LNCaP clone FGC (cell line): ENCODE results near the gene VAMP4.

ENCODE experiments used
- DNase-seq: peaks from one replicate; pipeline ENCODE4 v3.0.0-alpha.2; 2011; ENCODE audit warnings: low read depth
- H3K4me3 ChIP-seq: 2 replicates; pipeline ENCODE4 v1.5.1; 2011; ENCODE audit warnings: mild to moderate bottlenecking, low read depth, low read length, control low read depth
- CTCF ChIP-seq: IDR thresholded peaks from 2 replicates; pipeline ENCODE4 v1.5.1; 2012; ENCODE audit warnings: mild to moderate bottlenecking; ENCODE audit not compliant: control insufficient read depth, insufficient read depth; ENCODE audit errors: extremely low read depth

The VAMP4 gene

GRCh38 chr1:171769171-171769570, 27.3 kb upstream of the VAMP4 start:
- no peak for DNase-seq
- H3K4me3 ChIP-seq = no peak overlapping the region
- TF ChIP-seq CTCF = no peak

DNA sequence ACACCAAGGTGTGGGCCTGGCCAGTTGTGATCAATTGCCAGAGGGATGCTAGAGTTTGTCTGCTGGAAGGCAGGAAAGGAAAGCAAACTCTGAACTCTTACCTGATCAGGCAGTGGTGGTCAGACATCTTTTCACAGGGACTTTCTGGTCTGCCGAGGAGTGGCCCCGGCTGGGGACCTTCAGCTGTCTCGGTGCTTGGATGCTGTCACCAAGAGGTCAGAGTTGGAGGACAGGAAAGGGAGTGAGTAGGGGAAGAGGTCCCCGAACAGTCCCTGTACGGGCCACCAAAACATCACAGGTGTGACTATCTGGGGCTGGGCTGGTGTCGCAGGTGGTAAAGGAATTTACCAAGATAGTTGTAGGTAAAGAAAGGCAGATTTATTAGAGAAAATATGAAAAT, 21.9 kb upstream of the VAMP4 start:
- no peak for DNase-seq
- no peak for TF ChIP-seq CTCF
- H3K4me3 ChIP-seq = no peak overlapping the region

DNA sequence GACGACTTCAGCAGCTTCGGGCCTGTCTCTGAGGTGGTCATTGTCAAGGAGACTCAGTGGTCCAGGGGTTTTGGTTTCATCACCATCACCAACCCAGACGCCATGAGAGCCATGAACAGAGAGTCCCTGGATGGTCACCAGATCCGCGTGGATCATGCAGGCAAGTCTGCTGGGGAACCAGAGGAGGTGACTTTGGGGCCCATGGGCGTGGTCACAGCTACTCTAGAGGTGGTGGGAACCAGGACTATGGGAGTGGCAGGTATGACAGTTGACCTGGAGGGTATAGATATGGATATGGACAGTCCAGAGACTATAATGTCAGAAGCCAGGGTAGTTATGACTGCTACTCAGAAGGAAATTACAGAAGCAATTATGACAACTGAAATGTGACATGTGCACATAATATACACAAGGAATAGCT, 20.3 kb upstream of the VAMP4 start:
- TF ChIP-seq CTCF = no peak
- no peak overlapping the region for H3K4me3 ChIP-seq
- DNase-seq = no peak

DNA sequence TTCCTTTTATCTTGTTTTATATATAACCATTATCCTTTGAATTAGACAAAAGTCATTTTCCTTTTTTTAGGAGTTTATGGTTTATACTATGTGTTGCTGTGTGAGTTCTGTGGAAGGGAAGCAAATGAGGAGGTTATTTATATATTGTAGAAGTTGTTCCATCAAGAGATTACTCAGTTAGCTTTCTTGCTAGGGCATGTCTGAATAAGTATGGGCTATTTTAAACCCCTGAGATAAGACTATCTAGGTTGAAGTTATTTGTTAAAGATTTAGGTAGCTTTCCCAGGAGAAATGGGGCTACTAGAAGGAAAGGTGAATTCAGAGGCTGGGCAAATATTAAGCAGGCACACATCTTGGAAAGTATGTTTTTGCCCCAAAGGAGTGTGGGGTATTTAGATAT, 16.1 kb upstream of the VAMP4 start:
- no peak for TF ChIP-seq CTCF
- no peak for DNase-seq
- no peak overlapping the region for H3K4me3 ChIP-seq

GRCh38 chr1:171756856-171757255, 15.0 kb upstream of the VAMP4 start:
- TF ChIP-seq CTCF = no peak
- no peak for DNase-seq
- no peak overlapping the region for H3K4me3 ChIP-seq

GRCh38 chr1:171754971-171755370, 13.1 kb upstream of the VAMP4 start:
- no peak overlapping the region for H3K4me3 ChIP-seq

More at GRCh38 chr1:171754971-171755370, 13.1 kb upstream of the VAMP4 start:
- TF ChIP-seq CTCF = no peak
- DNase-seq = no peak
